ENCODE measurements around the gene SLC13A1.
A peak's percentile ranks its signal among the peaks of the same experiment; 100 is the strongest.

SLC13A1 gene

GRCh38 chr7:123191132-123191531 is 8.6 kb downstream of the SLC13A1 start:
- DNase-seq: no peak

- DNase-seq: no peak
These were observed 9.5 kb downstream of the SLC13A1 start for GRCh38 chr7:123190109-123190831.

GRCh38 chr7:123185756-123186155 is 14.0 kb downstream of the SLC13A1 start:
- no peak for DNase-seq

- no peak for DNase-seq
These were observed 15.5 kb downstream of the SLC13A1 start for GRCh38 chr7:123184271-123184670.

GRCh38 chr7:123183431-123183830 is 16.3 kb downstream of the SLC13A1 start:
- no peak for DNase-seq

- no peak for DNase-seq
These were observed 22.3 kb downstream of the SLC13A1 start for GRCh38 chr7:123177442-123177841.

- DNase-seq: no peak
These were observed 29.2 kb downstream of the SLC13A1 start for GRCh38 chr7:123170333-123171246.

- DNase-seq: no peak
These were observed 30.7 kb downstream of the SLC13A1 start for GRCh38 chr7:123169065-123169464.

- DNase-seq: no peak
These were observed 42.2 kb downstream of the SLC13A1 start for GRCh38 chr7:123157606-123158005.

GRCh38 chr7:123155571-123155970 is 44.2 kb downstream of the SLC13A1 start:
- no peak for DNase-seq

GRCh38 chr7:123154231-123154860 is 45.4 kb downstream of the SLC13A1 start:
- DNase-seq: peak; percentile 6

GRCh38 chr7:123151443-123151842 is 48.3 kb downstream of the SLC13A1 start:
- DNase-seq: no peak

GRCh38 chr7:123148813-123149212 is 51.0 kb downstream of the SLC13A1 start:
- no peak for DNase-seq

GRCh38 chr7:123143252-123144006 is 56.3 kb downstream of the SLC13A1 start:
- no peak for DNase-seq

- DNase-seq: no peak
These were observed 59.2 kb downstream of the SLC13A1 start for GRCh38 chr7:123140561-123140960.

GRCh38 chr7:123135960-123136359 is 63.8 kb downstream of the SLC13A1 start:
- no peak for DNase-seq

- no peak for DNase-seq
These were observed 65.8 kb downstream of the SLC13A1 start for GRCh38 chr7:123133924-123134323.

- no peak for DNase-seq
These were observed 67.8 kb downstream of the SLC13A1 start for GRCh38 chr7:123131961-123132360.

- DNase-seq: no peak
These were observed 68.2 kb downstream of the SLC13A1 start for GRCh38 chr7:123131556-123131955.

GRCh38 chr7:123131140-123131539 is 68.6 kb downstream of the SLC13A1 start:
- DNase-seq: no peak

GRCh38 chr7:123126691-123127090 is 73.1 kb downstream of the SLC13A1 start:
- DNase-seq: no peak

GRCh38 chr7:123126171-123126570 is 73.6 kb downstream of the SLC13A1 start:
- DNase-seq: no peak

GRCh38 chr7:123125231-123125630 is 74.5 kb downstream of the SLC13A1 start:
- DNase-seq: no peak

All from HCEC 1CT (cell line).